Stimulated activated CD8-positive, alpha-beta memory T cell treated with anti-CD3 and anti-CD28 coated beads, Interleukin-15, amount 100 ng/mL, for 48 hours (primary cell): Measurements from ENCODE around the gene TSNAXIP1.
"Not testable (repeated sequence)": the region's sequence is repeated elsewhere in the genome, so short reads cannot be mapped to it uniquely, and the experiment has no call there.

Experiments
- DNase-seq, 2 donors: peaks; one replicate each; pipeline ENCODE4 v3.0.0-alpha.2; 2020; ENCODE audit warnings: low read depth in 2 of 2

Gene TSNAXIP1

DNA sequence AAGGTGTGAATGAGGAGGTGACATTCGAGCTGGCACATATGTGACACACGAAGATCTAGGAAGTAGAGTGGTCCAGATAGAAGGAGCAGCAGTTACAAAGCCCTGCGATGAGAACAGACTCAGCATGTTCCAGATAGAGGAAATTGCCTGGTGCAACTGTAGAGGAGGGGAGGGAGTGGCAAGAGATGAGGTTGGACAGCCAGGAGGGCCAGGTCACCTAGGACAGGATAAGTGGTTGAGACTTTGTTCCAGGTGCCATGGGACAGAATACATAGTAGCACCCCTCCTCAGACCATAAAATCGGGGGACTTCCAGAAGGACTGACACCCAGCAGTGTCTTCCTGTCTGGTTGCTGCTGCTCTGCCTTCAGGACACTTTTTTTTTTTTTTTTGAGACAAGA lies 51.8 kb downstream of the TSNAXIP1 start:
- no peak for DNase-seq

DNA sequence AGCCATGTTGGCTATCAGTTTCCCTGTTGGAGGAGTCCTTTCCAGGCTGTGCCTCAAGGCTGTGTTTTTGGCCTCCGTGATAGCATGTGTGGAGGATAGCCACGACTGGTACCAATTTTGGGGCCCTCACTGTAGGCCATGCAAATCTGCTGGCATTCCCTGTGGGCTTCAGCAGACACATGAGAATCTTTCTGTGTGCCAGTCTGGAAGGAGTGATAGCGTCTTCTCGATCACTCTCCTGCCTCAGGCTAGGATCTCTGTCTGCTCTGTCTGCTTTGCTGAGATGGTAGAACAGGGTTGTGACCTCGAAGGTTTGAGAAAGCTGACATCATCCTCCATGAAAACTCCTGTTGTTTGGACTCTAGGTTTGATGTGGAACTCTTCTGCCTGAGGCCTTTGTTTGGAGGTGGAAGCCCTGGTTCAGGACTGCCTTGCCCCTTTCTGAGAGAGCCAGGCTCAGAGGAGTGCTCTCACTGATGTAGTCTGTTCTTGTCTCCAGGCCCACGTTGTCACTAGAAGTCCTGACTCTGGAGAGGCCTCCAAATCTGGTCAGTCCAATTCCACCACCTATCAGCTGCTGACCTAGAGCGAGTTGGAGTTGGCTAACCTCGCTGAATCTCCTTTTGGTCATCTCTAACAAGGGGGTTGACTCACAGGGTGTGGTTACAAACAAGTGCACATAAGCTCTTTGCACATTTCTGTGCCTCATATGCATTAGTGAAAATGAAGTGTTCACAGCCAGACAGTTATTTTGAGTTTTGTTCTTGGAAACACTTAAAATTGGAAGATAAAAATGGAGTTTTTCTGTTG lies 54.1 kb downstream of the TSNAXIP1 start:
- DNase-seq = no peak

DNA sequence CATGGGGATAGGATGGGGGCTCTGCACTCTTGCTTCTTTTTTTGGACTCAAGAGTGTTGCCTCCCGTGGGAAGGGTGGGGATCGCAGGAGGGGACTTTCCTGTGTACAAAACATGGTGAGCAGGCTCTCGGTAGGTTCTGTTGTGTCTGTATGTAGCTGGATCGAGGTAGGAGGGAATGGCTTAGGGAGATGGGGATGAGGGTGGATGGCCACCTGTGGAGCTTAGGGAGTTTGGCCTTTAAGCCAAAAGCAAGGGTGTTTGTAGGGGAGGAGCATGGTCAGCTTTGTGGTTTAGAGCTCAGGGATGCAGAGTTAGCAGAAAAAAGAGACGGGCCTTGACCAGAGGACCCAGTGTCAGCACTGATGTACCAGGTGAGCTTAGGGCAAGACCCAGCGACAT lies 55.2 kb downstream of the TSNAXIP1 start:
- DNase-seq = no peak

DNA sequence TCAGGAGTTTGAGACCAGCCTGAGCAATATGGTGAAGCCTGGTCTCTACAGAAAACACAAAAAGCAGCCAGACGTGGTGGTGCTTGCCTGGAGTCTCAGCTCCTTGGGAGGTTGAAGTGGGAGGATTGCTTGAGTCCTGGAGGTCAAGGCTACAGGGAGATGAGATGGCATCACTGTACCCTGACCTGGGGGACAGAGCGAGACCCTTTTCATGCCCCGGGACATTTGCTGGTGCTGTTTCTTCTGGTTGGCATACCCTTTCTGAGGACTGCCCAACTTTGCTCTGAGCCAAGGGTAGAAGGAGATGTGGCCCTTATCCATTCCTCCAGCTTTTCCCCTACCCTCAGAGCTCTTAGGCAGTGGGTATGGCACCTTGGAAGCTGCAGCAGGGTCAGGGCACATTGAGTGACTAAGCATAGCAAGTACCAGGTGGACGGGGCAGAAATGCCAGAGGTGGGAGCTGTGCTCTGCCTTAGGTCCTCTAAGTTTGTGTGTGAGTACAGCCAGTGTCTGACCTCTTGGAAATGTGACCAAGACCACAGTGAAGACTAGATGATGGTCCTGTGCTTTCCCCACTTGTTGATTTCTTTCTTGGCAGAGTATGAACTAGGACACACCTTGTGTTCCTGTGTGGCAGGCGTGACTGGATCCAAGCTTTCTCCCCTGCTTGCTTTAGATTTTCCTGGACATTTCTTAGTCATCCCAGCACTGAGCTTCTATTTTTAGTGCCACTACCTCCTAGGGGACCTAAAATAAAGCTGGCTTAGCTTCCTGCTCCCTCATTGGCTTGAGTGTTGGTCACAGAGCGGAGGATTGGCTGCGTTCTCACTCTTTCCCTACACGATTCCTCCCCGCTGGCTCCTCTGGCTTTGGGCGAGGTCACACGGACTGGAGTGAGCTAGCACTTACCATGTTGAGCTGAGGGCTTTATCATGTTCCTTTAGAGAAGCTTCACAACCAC lies 56.2 kb downstream of the TSNAXIP1 start:
- DNase-seq = no peak

DNA sequence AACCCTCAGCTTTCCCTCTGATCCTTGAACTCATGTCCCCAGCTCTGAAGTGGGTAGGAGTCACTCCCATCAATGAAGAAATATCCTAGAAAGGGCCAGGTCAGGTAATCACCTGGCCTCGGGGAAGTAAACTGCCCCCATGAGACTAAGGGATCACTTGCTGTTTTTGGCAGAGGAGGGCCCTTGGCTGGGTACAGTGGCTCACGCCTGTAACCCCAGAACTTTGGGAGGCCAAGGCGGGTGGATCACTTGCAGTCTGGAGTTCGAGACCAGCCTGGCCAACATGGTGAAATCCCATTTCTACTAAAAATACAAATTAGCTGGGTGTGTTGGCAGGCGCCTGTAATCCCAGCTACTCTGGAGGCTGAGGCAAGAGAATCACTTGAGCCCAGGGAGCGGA lies 57.4 kb downstream of the TSNAXIP1 start:
- not testable (repeated sequence) for DNase-seq

DNA sequence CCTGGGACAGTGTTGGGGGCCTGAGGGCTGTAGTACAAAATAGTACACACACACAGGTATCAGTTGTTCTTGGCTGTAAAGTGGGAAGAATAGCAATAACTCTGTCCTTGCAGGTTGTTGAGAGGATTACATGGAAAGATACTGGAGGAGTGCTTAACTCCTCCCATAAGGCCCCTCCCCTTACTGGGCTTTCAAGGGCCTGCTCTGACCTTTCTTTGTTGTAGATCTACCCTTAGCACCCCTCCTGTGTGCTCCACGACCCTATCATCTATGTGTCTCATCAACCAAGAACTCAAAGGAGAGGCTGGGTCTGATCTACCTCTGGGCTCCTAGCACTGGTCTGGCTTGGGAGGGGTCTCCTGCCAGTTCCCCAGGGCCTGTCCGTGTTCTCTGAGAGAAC lies 57.9 kb downstream of the TSNAXIP1 start:
- no peak for DNase-seq

DNA sequence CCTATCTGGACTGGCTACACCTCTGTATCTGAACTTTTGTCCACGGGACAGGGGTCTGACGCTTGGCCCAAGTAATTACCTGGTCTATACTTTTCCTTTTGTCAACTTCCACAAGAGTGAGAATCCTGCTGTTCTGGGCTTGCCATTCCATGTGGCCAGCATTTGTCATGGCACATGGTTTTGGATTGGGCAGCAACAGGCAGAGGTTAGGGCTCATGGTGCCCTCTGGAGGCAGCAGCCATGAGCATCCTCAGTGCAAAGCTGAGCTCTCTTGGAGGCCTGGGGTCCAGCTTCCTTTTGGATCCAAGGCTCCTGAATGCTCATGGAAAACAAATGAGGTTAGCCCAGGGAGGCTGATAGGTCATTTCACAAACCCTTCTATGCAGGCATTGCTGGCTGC lies 58.6 kb downstream of the TSNAXIP1 start:
- no peak for DNase-seq

DNA sequence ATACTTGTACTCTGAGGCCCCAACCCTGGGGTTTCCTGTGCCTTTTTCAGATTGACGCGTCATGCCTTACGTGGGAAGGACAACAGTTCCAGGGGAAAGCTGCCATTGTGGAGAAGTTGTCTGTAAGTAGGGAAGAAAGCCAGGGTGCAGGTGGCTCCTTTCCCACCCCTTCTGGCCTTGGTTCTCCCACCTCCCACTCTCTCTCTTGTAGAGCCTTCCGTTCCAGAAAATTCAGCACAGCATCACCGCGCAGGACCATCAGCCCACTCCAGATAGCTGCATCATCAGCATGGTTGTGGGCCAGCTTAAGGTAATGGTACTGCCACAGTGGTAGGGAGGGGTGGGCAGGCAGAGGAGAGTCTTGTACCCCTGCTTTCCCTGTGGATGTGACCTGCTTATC lies 61.6 kb downstream of the TSNAXIP1 start:
- no peak for DNase-seq

DNA sequence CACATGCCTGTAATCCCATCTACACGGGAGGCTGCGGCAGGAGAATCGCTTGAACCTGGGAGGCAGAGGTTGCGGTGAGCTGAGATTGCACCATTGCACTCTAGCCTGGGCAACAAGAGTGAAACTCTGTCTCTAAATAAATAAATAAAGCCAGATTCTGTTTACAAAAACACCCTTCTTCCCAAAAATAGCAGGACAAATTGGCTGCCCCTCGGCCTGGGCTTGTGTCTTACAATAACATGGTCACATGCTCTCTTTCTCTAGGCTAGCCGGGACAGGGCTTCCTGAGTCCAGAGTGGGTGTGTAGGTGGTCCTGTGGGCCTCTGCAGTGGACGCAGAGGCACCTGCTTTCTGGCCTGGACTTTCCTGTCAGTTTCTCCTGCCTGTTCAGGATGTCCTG lies 63.0 kb downstream of the TSNAXIP1 start:
- DNase-seq = no peak

DNA sequence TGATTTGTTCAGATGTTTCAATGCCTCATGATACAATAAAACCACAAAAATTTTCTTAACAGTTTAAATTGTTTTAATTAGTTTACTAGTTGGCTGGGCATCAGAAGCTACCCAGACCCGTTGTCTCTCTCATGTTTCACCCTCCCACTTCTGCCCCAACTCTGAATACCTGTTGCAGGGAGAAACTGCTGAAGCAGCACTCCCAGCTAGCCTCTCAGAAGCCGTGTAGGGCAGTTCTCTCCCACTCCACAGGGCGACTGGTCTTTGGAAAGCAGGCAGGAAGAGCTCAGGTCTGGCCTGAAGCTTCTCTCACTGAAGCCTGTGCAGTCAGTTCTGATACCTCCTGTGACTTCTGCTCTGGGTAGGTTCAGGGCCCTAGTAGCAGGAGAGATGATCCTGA lies 64.6 kb downstream of the TSNAXIP1 start:
- DNase-seq = no peak

DNA sequence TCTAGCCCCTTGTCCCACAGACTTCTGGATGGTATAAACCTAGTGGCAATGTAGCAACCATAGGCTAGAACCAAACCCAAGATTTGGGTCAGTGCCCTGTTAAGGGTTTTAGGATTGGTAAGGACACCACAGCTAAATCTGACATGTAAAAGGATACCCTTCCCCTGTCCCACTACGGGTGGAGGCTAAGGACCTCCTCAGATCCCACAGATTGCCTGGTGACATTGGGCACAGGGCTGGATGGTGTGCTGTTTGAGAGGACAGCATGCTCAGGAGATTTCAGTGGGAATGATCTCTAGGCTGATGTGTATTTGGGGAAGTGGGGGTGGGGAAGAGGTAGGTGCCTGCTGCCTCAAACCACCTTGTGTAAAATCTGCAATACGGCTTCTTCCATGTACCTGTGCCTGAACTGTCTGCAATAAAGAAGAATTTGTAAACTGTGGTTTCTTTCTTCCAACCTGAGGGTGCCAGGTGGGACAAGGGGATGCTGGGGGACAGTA lies 65.5 kb downstream of the TSNAXIP1 start:
- no peak for DNase-seq

DNA sequence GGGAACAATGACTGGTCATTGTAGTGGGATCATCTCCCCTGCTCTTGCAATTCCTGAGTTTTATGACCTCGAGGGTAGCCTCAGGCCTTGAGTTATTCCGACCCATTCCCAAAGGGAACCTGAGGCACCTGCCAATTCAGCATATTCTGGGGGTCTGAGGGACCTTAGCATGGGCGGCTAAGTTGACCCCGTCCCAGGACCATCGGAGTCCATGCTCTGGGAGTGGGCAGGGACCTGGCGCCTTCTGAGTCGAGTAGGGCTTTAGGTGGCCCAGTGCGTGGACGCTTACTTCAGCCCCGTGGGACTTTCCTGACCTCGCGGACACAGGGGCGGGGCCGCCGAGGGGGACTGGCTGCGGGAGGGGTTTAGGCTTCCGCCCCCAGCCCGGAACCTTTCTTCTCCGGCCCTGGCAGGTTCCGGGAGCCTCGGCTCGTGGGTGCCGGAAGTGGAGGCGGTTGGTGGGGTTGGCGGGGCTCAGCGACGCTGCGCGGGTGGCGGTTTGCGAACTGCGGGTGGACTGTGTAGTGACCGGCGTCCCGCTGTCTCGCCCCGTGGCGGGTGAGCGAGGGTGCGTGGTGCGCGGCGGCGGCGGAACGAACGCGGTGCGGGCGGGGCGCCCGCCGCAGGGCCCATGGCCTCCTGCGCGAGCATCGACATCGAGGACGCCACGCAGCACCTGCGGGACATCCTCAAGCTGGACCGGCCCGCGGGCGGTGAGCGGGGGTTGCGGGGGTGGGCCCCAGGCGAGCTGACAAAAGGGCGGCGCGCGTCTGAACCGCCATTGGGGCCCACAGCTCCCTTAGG lies 66.1 kb downstream of the TSNAXIP1 start, which contains the start of gene EDC4:
EDC4 (plus strand) TSS at position 422 of the 804 bp plus-strand sequence; CDS start at position 632, 210 bp downstream.
- peak; percentile 82 to 84 for DNase-seq

DNA sequence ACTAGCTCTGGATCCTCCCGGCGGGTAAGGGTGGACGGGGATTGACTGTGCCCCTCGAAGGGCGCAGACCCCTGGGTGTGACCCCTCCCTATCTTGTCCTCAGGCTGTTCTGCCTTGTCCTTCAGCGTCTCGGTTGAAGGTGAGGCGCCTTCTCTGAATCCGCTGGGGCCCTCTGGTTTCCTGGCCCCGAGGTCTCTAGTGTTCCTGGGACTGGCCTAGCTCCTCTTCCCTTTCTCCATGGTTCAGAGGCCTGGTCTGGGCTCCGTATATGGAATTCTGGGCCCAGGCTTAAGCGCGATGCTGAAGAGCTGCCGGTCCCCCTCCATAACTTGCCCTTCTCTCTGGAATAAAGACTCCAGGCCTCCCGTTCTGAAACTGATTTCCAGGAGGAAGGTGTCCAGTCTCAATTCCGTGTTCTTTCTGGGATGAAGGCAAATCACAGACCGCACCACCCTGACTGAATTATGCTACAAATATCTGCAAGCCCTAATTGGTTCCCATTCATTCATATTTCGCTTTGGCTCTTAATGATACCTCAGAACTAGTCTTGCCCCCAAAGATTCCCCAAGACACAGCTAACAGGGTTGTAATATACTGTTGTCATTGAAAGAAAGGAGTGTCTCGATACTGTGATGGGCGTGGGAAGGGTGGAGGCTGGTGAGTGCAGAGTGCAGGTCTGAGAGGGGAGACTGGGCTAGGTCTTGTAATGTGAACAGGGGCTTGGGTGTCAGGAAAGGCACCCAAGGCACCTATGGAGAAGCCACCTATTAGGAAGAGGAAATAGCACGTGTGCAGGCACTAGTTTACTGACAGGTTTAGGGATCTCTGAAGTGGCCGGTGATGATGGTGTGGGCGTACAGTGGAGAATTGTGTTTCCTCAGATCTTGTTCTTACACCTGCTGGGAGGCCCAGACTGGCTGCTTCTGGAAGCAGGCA lies 67.0 kb downstream of the TSNAXIP1 start:
- DNase-seq = no peak

DNA sequence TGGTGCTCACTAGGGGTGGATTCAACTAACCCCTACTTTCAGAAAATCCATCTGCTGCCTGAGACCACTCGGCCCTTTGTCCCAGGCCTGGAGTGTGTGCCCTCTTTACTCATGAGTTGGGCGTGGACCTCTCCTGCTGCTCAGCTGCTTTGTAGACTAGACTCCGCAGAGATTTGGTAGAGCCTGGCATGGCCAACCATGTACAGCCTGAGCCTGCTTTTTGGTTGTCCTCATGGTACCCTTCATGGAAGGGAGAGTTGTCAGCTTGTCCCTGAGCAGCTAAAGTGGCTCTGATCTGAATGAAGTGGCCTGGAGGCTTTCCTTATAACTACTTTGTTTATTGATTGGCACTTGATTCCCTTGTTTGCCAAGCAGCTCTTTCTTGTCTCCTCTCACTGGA lies 67.7 kb downstream of the TSNAXIP1 start:
- DNase-seq = no peak

DNA sequence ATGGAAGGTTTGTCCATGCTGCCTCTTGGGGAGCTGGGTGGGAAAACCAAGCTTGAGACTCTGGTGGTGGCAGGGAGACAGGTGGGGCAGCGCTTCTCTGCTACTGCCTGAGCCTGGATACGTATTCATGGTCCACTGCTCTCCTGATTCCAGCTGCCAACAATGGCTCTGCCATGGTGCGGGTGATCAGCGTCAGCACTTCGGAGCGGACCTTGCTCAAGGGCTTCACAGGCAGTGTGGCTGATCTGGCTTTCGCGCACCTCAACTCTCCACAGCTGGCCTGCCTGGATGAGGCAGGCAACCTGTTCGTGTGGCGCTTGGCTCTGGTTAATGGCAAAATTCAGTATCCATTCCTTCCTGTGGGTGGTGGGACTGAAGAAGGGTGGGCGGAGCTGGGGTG lies 70.4 kb downstream of the TSNAXIP1 start:
- no peak for DNase-seq
